SK-N-SH treated with all-trans-retinoic acid at 6 μM for 48 hours (cell line): ENCODE results near the gene OR11H7.
A peak's percentile ranks its signal among the peaks of the same experiment; 100 is the strongest.
"Not testable (repeated sequence)": the region's sequence is repeated elsewhere in the genome, so short reads cannot be mapped to it uniquely, and the experiment has no call there.

Experiments
- ATAC-seq: fragments of 200-7000 bp; cut with Tn5 transposase; 3 replicates; pipeline ENCODE4 v1.9.1; 2020; ENCODE audit warnings: mild to moderate bottlenecking, moderate library complexity
- ARNTL ChIP-seq: fragments of 450-650 bp; formaldehyde crosslinking; IDR thresholded peaks from 2 replicates; pipeline ENCODE4 v1.5.0; 2020; ENCODE audit warnings: low read depth, mild to moderate bottlenecking, moderate library complexity, borderline replicate concordance
- BACH2 ChIP-seq: fragments of 250-450 bp; sonication (Bioruptor Pico); IDR thresholded peaks from 2 replicates; pipeline ENCODE4 v1.9.0; 2021; ENCODE audit warnings: mild to moderate bottlenecking, borderline replicate concordance
- CREB5 ChIP-seq: fragments of 250-450 bp; sonication (Bioruptor Pico); IDR thresholded peaks from 2 replicates; pipeline ENCODE4 v1.5.1; 2020; ENCODE audit warnings: low read depth, mild to moderate bottlenecking, moderate library complexity
- CSDC2 ChIP-seq: fragments of 250-450 bp; sonication (Bioruptor Pico); IDR thresholded peaks from 2 replicates; pipeline ENCODE4 v1.5.0; 2020; ENCODE audit warnings: mild to moderate bottlenecking, moderate library complexity
- CSRNP3 ChIP-seq: fragments of 250-450 bp; sonication (Bioruptor Pico); IDR thresholded peaks from 2 replicates; pipeline ENCODE4 v1.5.1; 2021; ENCODE audit warnings: mild to moderate bottlenecking, moderate library complexity
- ESRRG ChIP-seq: fragments of 250-450 bp; sonication (Bioruptor Pico); IDR thresholded peaks from 2 replicates; pipeline ENCODE4 v1.6.1; 2021; ENCODE audit warnings: mild to moderate bottlenecking
- GLIS3 ChIP-seq: fragments of 250-450 bp; sonication (Bioruptor Pico); IDR thresholded peaks from 2 replicates; pipeline ENCODE4 v1.5.0; 2020; ENCODE audit warnings: mild to moderate bottlenecking, moderate library complexity
- ISL1 ChIP-seq: fragments of 250-450 bp; sonication (Bioruptor Pico); IDR thresholded peaks from 2 replicates; pipeline ENCODE4 v2.1.2; 2022; ENCODE audit warnings: mild to moderate bottlenecking, moderate library complexity
- OSR1 ChIP-seq: fragments of 250-450 bp; sonication (Bioruptor Pico); IDR thresholded peaks from 2 replicates; pipeline ENCODE4 v1.8.0; 2022; ENCODE audit warnings: moderate library complexity, mild to moderate bottlenecking, inconsistent platforms
- PATZ1 ChIP-seq: fragments of 250-450 bp; sonication (Bioruptor Pico); IDR thresholded peaks from 2 replicates; pipeline ENCODE4 v1.8.0; 2020; ENCODE audit warnings: mild to moderate bottlenecking, moderate library complexity, borderline replicate concordance
- POU6F1 ChIP-seq: fragments of 250-450 bp; sonication (Bioruptor Pico); IDR thresholded peaks from 2 replicates; pipeline ENCODE4 v1.8.0; 2021; ENCODE audit warnings: low read depth, mild to moderate bottlenecking, moderate library complexity, borderline replicate concordance
- PPARA ChIP-seq: fragments of 250-450 bp; sonication (Bioruptor Pico); IDR thresholded peaks from 2 replicates; pipeline ENCODE4 v1.5.0; 2020; ENCODE audit warnings: mild to moderate bottlenecking, borderline replicate concordance
- SNAI2 ChIP-seq: fragments of 250-450 bp; sonication (Bioruptor Pico); IDR thresholded peaks from 2 replicates; pipeline ENCODE4 v1.5.0; 2020; ENCODE audit warnings: mild to moderate bottlenecking, moderate library complexity
- TCF4 ChIP-seq: fragments of 250-450 bp; sonication (Bioruptor Pico); IDR thresholded peaks from 2 replicates; pipeline ENCODE4 v1.8.0; 2021; ENCODE audit warnings: mild to moderate bottlenecking, moderate library complexity, borderline replicate concordance
- TOX ChIP-seq: fragments of 250-450 bp; sonication (Bioruptor Pico); IDR thresholded peaks from 2 replicates; pipeline ENCODE4 v1.8.0; 2021; ENCODE audit warnings: mild to moderate bottlenecking, moderate library complexity, borderline replicate concordance
- TSHZ2 ChIP-seq: fragments of 250-450 bp; sonication (Bioruptor Pico); IDR thresholded peaks from 2 replicates; pipeline ENCODE4 v1.5.0; 2020; ENCODE audit warnings: mild to moderate bottlenecking, moderate library complexity
- ZC3H10 ChIP-seq: fragments of 250-450 bp; sonication (Bioruptor Pico); IDR thresholded peaks from 2 replicates; pipeline ENCODE4 v1.5.1; 2021; ENCODE audit warnings: mild to moderate bottlenecking, moderate library complexity
- ZFP3 ChIP-seq: fragments of 250-450 bp; sonication (Bioruptor Pico); IDR thresholded peaks from 2 replicates; pipeline ENCODE4 v1.5.0; 2020; ENCODE audit warnings: mild to moderate bottlenecking, moderate library complexity
- ZFP30 ChIP-seq: fragments of 450-650 bp; formaldehyde crosslinking; IDR thresholded peaks from 2 replicates; pipeline ENCODE4 v1.5.0; 2022; ENCODE audit warnings: mild to moderate bottlenecking, moderate library complexity
- ZNF565 ChIP-seq: fragments of 450-650 bp; formaldehyde crosslinking; conservative IDR thresholded peaks from 2 replicates; pipeline ENCODE4 v1.5.0; 2020; ENCODE audit warnings: low read depth, mild to moderate bottlenecking, moderate library complexity
- ZNF70 ChIP-seq: fragments of 450-650 bp; formaldehyde crosslinking; IDR thresholded peaks from 2 replicates; pipeline ENCODE4 v1.5.0; 2020; ENCODE audit warnings: mild to moderate bottlenecking, moderate library complexity
- ZNF8 ChIP-seq: fragments of 450-650 bp; formaldehyde crosslinking; IDR thresholded peaks from 2 replicates; pipeline ENCODE4 v1.5.0; 2020; ENCODE audit warnings: mild to moderate bottlenecking, moderate library complexity

The OR11H7 gene

GRCh38 chr14:20223410-20223809, 5.4 kb upstream of the OR11H7 start, which contains the start of gene OR11H6:
OR11H6 (plus strand) TSS chr14:20223710; CDS start chr14:20223710, 0 bp downstream.
- no peak for ATAC-seq
- no peak for TF ChIP-seq ZC3H10 (CRISPR knock-in tag)
- TF ChIP-seq ISL1 (CRISPR knock-in tag): no peak
- TF ChIP-seq ZNF8 (CRISPR knock-in tag): no peak
- TF ChIP-seq SNAI2 (CRISPR knock-in tag): no peak
- no peak for TF ChIP-seq CSDC2
- TF ChIP-seq, all 23 proteins: peak for 0

GRCh38 chr14:20235415-20235814, 6.6 kb downstream of the OR11H7 start:
- not testable (repeated sequence) for ATAC-seq

- peak; percentile 61; the same call in 1 of the 2 replicates for TF ChIP-seq ZNF8 (CRISPR knock-in tag)
- no peak for TF ChIP-seq ZNF70 (CRISPR knock-in tag)
- no peak for TF ChIP-seq ZFP30 (CRISPR knock-in tag)
- no peak for TF ChIP-seq CSDC2
These were observed 19.0 kb downstream of the OR11H7 start for GRCh38 chr14:20247646-20248246.

GRCh38 chr14:20262642-20263128, 33.9 kb downstream of the OR11H7 start:
- TF ChIP-seq ZNF70 (CRISPR knock-in tag) (no peak), TCF4 (CRISPR knock-in tag) (no peak), CSDC2 (no peak), PATZ1 (no peak), ARNTL (CRISPR knock-in tag) (no peak), TSHZ2 (CRISPR knock-in tag) (no peak), BACH2 (CRISPR knock-in tag) (no peak), CREB5 (CRISPR knock-in tag) (no peak), GLIS3 (no peak), OSR1 (CRISPR knock-in tag) (no peak), ZFP30 (CRISPR knock-in tag) (no peak), ESRRG (no peak)
- TF ChIP-seq, all 23 proteins: peak for 0
- ATAC-seq: peak; percentile 37; the same call in 2 of the 3 replicates

More at GRCh38 chr14:20247646-20248246, 19.0 kb downstream of the OR11H7 start:
- ATAC-seq: no peak

GRCh38 chr14:20264361-20264760, 35.6 kb downstream of the OR11H7 start:
- not testable (repeated sequence) for ATAC-seq

GRCh38 chr14:20274062-20274461, 45.3 kb downstream of the OR11H7 start:
- no peak for TF ChIP-seq PPARA
- TF ChIP-seq SNAI2 (CRISPR knock-in tag): no peak
- TF ChIP-seq TOX: no peak
- no peak for TF ChIP-seq ARNTL (CRISPR knock-in tag)
- no peak for TF ChIP-seq ZFP3
- no peak for TF ChIP-seq ZNF565 (CRISPR knock-in tag)
- TF ChIP-seq CSRNP3 (CRISPR knock-in tag): no peak
- no peak for TF ChIP-seq GLIS3
- no peak for TF ChIP-seq ZC3H10 (CRISPR knock-in tag)
- no peak for TF ChIP-seq CREB5 (CRISPR knock-in tag)
- no peak for TF ChIP-seq OSR1 (CRISPR knock-in tag)
- TF ChIP-seq BACH2 (CRISPR knock-in tag): no peak
- no peak for TF ChIP-seq POU6F1 (CRISPR knock-in tag)
- TF ChIP-seq, all 23 proteins: peak for 0
- no peak for ATAC-seq
